ENCODE results near the gene FAM53A.

The FAM53A gene

DNA sequence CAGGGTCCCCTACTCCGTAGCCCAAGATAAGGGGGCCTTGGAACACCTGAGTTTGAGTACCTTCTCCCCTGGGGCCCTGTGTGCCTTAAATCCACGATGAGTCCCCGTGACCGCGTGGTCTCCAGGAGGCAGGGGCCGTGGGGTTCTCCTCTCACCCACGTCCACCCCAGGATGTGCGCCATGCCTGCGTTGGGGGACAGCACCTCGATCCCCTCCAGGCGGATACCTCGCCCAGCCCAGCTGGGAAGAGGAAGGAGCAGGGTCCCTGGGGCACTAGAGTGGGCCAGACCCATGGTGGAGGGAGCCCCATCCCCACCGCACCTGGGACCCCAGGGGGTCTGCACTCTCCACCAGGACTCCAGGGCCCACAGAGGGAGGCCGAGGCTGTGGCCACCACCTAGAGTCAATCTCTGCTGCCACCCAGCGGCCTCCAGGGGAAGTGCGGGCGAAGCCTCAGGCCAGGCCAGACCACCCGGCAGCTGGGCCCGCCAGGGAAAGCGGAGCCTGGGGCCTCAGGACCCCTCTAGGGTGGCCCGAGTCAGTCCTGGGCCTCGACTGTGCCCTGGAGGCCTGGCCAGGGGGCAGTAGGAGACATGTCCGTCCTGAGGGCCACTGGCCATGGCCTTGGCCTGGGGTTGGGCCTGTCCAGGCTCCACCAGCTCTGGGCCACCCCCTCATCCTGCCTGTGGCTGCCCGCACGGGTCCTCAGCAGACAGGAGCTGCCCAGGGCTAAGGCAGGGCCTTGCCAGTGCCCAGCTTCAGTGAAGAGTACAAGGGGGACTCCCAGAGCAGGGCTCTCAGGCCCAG lies 55.0 kb downstream of the FAM53A start (continued):
- TF ChIP-seq ZBTB7A (tag by site-specific recombination; IDR thresholded peaks at IDR 0.05; ENCODE audit: low read depth) (peak; percentile 49), SCRT2 (tag by site-specific recombination; IDR thresholded peaks at IDR 0.05) (no peak), ZNF23 (tag by site-specific recombination; IDR thresholded peaks at IDR 0.05; ENCODE audit: borderline replicate concordance) (no peak), GLIS2 (tag by site-specific recombination; IDR thresholded peaks at IDR 0.05) (peak; percentile 80), ZNF404 (tag by site-specific recombination; IDR thresholded peaks at IDR 0.05) (no peak), ZNF174 (tag by site-specific recombination; IDR thresholded peaks at IDR 0.05) (no peak), ZNF600 (tag by site-specific recombination; IDR thresholded peaks at IDR 0.05) (no peak), REPIN1 (tag by site-specific recombination; IDR thresholded peaks at IDR 0.05; ENCODE audit: low read depth) (no peak), ZNF785 (tag by site-specific recombination; IDR thresholded peaks at IDR 0.05) (no peak), ZNF585B (tag by site-specific recombination; IDR thresholded peaks at IDR 0.05) (no peak), WT1 (tag by site-specific recombination; IDR thresholded peaks at IDR 0.05) (no peak), ZSCAN16 (tag by site-specific recombination; IDR thresholded peaks at IDR 0.05) (no peak), ZEB2 (tag by site-specific recombination; IDR thresholded peaks at IDR 0.05) (no peak), ZFP41 (tag by site-specific recombination; IDR thresholded peaks at IDR 0.05; ENCODE audit: borderline replicate concordance) (no peak), ZNF274 (IDR thresholded peaks at IDR 0.05; ENCODE audit: low read length) (no peak), ZNF274 (tag by site-specific recombination; IDR thresholded peaks at IDR 0.05; ENCODE audit: borderline replicate concordance) (no peak), SALL2 (tag by site-specific recombination; IDR thresholded peaks at IDR 0.05; ENCODE audit: borderline replicate concordance) (no peak), ZFHX2 (tag by site-specific recombination; conservative IDR thresholded peaks at IDR 0.05) (no peak), KLF8 (tag by site-specific recombination; IDR thresholded peaks at IDR 0.05) (no peak), MEIS1 (CRISPR knock-in tag; IDR thresholded peaks at IDR 0.05; ENCODE audit: borderline replicate concordance) (no peak), ZNF792 (tag by site-specific recombination; IDR thresholded peaks at IDR 0.05) (no peak), ZNF157 (tag by site-specific recombination; IDR thresholded peaks at IDR 0.05) (no peak), ZNF155 (tag by site-specific recombination; IDR thresholded peaks at IDR 0.05) (no peak), ZNF777 (tag by site-specific recombination; IDR thresholded peaks at IDR 0.05; ENCODE audit: borderline replicate concordance) (no peak), ZNF626 (tag by site-specific recombination; IDR thresholded peaks at IDR 0.05) (no peak), GLI4 (tag by site-specific recombination; IDR thresholded peaks at IDR 0.05) (no peak), ZNF18 (tag by site-specific recombination; IDR thresholded peaks at IDR 0.05) (no peak), ZNF223 (tag by site-specific recombination; IDR thresholded peaks at IDR 0.05) (no peak), ZNF843 (tag by site-specific recombination; IDR thresholded peaks at IDR 0.05) (no peak), ZNF423 (tag by site-specific recombination; IDR thresholded peaks at IDR 0.05) (no peak), ZBTB17 (tag by site-specific recombination; IDR thresholded peaks at IDR 0.05) (no peak), ZNF184 (tag by site-specific recombination; IDR thresholded peaks at IDR 0.05) (no peak), IKZF3 (tag by site-specific recombination; IDR thresholded peaks at IDR 0.05) (no peak), ZNF561 (tag by site-specific recombination; IDR thresholded peaks at IDR 0.05; ENCODE audit: borderline replicate concordance) (no peak), KLF7 (tag by site-specific recombination; IDR thresholded peaks at IDR 0.05; ENCODE audit: borderline replicate concordance) (no peak), ZNF473 (tag by site-specific recombination; IDR thresholded peaks at IDR 0.05) (no peak), ZFP69B (tag by site-specific recombination; IDR thresholded peaks at IDR 0.05) (peak; percentile 65; the same call in 1 of the 2 replicates), HOXA7 (CRISPR knock-in tag; IDR thresholded peaks at IDR 0.05; ENCODE audit: borderline replicate concordance) (no peak)
- TF ChIP-seq, protein P1, sequence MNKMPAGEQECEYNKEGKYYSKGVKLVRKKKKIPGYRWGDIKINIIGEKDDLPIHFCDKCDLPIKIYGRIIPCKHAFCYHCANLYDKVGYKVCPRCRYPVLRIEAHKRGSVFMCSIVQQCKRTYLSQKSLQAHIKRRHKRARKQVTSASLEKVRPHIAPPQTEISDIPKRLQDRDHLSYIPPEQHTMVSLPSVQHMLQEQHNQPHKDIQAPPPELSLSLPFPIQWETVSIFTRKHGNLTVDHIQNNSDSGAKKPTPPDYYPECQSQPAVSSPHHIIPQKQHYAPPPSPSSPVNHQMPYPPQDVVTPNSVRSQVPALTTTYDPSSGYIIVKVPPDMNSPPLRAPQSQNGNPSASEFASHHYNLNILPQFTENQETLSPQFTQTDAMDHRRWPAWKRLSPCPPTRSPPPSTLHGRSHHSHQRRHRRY (tag by site-specific recombination; IDR thresholded peaks at IDR 0.05): no peak
- TF ChIP-seq, protein P2, sequence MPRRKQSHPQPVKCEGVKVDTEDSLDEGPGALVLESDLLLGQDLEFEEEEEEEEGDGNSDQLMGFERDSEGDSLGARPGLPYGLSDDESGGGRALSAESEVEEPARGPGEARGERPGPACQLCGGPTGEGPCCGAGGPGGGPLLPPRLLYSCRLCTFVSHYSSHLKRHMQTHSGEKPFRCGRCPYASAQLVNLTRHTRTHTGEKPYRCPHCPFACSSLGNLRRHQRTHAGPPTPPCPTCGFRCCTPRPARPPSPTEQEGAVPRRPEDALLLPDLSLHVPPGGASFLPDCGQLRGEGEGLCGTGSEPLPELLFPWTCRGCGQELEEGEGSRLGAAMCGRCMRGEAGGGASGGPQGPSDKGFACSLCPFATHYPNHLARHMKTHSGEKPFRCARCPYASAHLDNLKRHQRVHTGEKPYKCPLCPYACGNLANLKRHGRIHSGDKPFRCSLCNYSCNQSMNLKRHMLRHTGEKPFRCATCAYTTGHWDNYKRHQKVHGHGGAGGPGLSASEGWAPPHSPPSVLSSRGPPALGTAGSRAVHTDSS (tag by site-specific recombination; IDR thresholded peaks at IDR 0.05): no peak

Measured in HEK293 (cell line).